VCaP (cell line): ENCODE results near the gene LYSMD1.

Source experiments
- H3K27ac ChIP-seq: fragments of 450-650 bp; 2 replicates; pipeline ENCODE4 v1.5.1; 2017
- CTCF ChIP-seq: fragments of 450-650 bp; conservative IDR thresholded peaks from 2 replicates; pipeline ENCODE4 v1.5.1; 2017; ENCODE audit warnings: mild to moderate bottlenecking, moderate library complexity

The LYSMD1 gene

GRCh38 chr1:151156515-151156819 is 9.2 kb downstream of the LYSMD1 start, which contains the start of gene TNFAIP8L2:
Gene TNFAIP8L2 (plus strand): TSS chr1:151156649. CDS start chr1:151158698, 2,049 bp downstream.
- no peak for TF ChIP-seq CTCF
- peak within 1 kb of the TSS; percentile 2; the same call in 1 of the 2 replicates for H3K27ac ChIP-seq

- no peak for TF ChIP-seq CTCF
These were observed 18.0 kb downstream of the LYSMD1 start for GRCh38 chr1:151147665-151148064.

GRCh38 chr1:151147132-151147503 is 18.6 kb downstream of the LYSMD1 start:
- no peak for TF ChIP-seq CTCF
- H3K27ac ChIP-seq: peak overlapping the region; percentile 46; the same call in 1 of the 2 replicates

More at GRCh38 chr1:151147665-151148064, 18.0 kb downstream of the LYSMD1 start:
- H3K27ac ChIP-seq: no peak overlapping the region

- TF ChIP-seq CTCF: no peak
- peak within 1 kb of the TSS; percentile 46; the same call in 1 of the 2 replicates for H3K27ac ChIP-seq
These were observed 19.1 kb downstream of the LYSMD1 start, which contains the start of gene SEMA6C for GRCh38 chr1:151146412-151147131. Gene SEMA6C (minus strand): TSS chr1:151146631. CDS start chr1:151142621, 4,010 bp downstream.

- peak overlapping the region; percentile 46; the same call in 1 of the 2 replicates for H3K27ac ChIP-seq
- TF ChIP-seq CTCF: no peak
These were observed 19.7 kb downstream of the LYSMD1 start for GRCh38 chr1:151146072-151146411.

- no peak overlapping the region for H3K27ac ChIP-seq
These were observed 20.2 kb downstream of the LYSMD1 start for GRCh38 chr1:151145304-151146071.

More at GRCh38 chr1:151145304-151146071, 20.2 kb downstream of the LYSMD1 start:
- TF ChIP-seq CTCF: no peak
